Sigmoid colon (tissue), 7 donors: ENCODE results near the gene SGPL1. TPM values are rescaled to one million over a fixed set of nuclear protein-coding genes. Genes with fewer than 3 reads are reported as not detected.

Experiments used
- DNase-seq: peaks from one replicate; pipeline ENCODE4 v3.0.0-alpha.2; 2019
- H3K27ac ChIP-seq, 4 donors: fragments of 200-600 bp; sonication (generic); one replicate each; pipeline ENCODE4 v1.5.1; 2016 to 2019; ENCODE audit warnings: mild to moderate bottlenecking in 1 of 4
- H3K27me3 ChIP-seq, 3 donors: fragments of 200-600 bp; sonication (generic); one replicate each; pipeline ENCODE4 v1.5.1; 2019; ENCODE audit warnings: mild to moderate bottlenecking in 1 of 3
- H3K36me3 ChIP-seq, 4 donors: fragments of 200-600 bp; sonication (generic); one replicate each; pipeline ENCODE4 v1.5.1; 2016 to 2019
- H3K4me1 ChIP-seq, 4 donors: fragments of 200-600 bp; sonication (generic); one replicate each; pipeline ENCODE4 v1.5.1; 2017 to 2019
- H3K4me3 ChIP-seq, 4 donors: fragments of 200-600 bp; sonication (generic); one replicate each; pipeline ENCODE4 v1.5.1; 2017 to 2019; ENCODE audit warnings: mild to moderate bottlenecking in 2 of 4, moderate library complexity in 1 of 4
- H3K9me3 ChIP-seq, 4 donors: fragments of 200-600 bp in 3 of 4; sonication (generic) in 3 of 4; one replicate each; pipeline versions ENCODE4 v1.5.1 to v1.6.1; 2013 to 2019
- CTCF ChIP-seq, 4 experiments: fragments of 450-650 bp in 3 of 4; fragments of 200-600 bp in 1 of 4; IDR thresholded peaks; one replicate each; pipeline ENCODE4 v1.5.1; 2016 to 2019; ENCODE audit warnings: antibody characterized with exemption in 4 of 4, mild to moderate bottlenecking in 3 of 4, moderate library complexity in 2 of 4
- EP300 ChIP-seq, 4 donors: sonication (generic); formaldehyde crosslinking; IDR thresholded peaks; one replicate each; pipeline ENCODE4 v1.6.1; 2017; ENCODE audit warnings: antibody characterized with exemption in 4 of 4
- POLR2A ChIP-seq, 2 donors: fragments of 450-650 bp; IDR thresholded peaks; one replicate each; pipeline ENCODE4 v1.6.1; 2016; ENCODE audit warnings: antibody characterized with exemption in 2 of 2, mild to moderate bottlenecking in 2 of 2, moderate library complexity in 2 of 2
- POLR2AphosphoS5 ChIP-seq, 4 donors: sonication (generic); formaldehyde crosslinking; IDR thresholded peaks; one replicate each; pipeline ENCODE4 v1.6.1; 2017; ENCODE audit warnings: antibody characterized with exemption in 4 of 4
- WGBS, 2 donors: extraction: QIAGEN DNeasy Blood & Tissue Kit; methylation state at CpG; one replicate each; pipeline ENCODE4 v1.1.7; 2013; 5-methylcytosine and 5-hydroxymethylcytosine counted together
- intact Hi-C: fragments of 100-400 bp; cut with DNase I; formaldehyde crosslinking; loops from one replicate; pipeline ENCODE4 v1.15.1; 2023
- polyA plus RNA-seq, 3 donors: library from polyadenylated mRNA; stranded (reverse); fragments of 200-250 nt; gene quantifications; one replicate each; pipeline ENCODE4 v1.2.3, GENCODE V29; 2013
- total RNA-seq, 4 donors: library from RNA; depleted of rRNA; stranded (reverse); fragments of >200 nt; gene quantifications; one replicate each; pipeline ENCODE4 v1.1.0, GENCODE V29; 2016
- donor health status: healthy with polysubstance abuse.
- donor health status: Bipolar disorder and iron deficiency.
- donor health status: healthy.

SGPL1 gene
- total and polyA plus RNA-seq, 7 donors: 6.0 to 22.2 (median 20.1) TPM

DNA sequence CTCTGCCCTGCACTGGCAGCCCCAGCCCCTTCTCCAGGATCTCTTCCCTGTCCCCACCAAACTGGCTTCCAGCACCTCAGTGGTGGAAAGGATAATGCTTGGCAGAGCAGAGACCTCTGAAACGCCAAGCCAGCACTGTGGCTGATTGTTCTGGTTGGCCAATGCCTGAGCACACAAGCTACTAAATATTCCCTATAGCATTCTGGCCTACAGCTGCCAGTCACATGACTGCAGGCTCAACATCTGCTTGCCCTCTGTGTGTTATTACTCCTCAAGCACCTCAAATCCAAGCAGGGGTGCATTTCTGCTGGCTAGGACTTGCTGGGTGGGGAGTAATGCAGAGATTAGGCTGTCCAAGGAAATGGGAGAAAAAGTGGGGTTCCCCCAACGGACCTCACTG is 36.7 kb upstream of the SGPL1 start:
- 57 to 74% methylated on average over 2 of the region's 2 CpGs for WGBS, 2 donors
- Histone ChIP-seq H3K27ac (no peak overlapping the region), H3K4me1 (no peaks in the 10 kb centered on the region), H3K9me3 (no peaks in the 10 kb centered on the region), H3K4me3 (no peak overlapping the region), H3K36me3 (no peaks in the 10 kb centered on the region), H3K27me3 (no peaks in the 10 kb centered on the region)
- no peak for DNase-seq
- TF ChIP-seq POLR2A (IDR thresholded peaks at IDR 0.05): no peak
- intact Hi-C loops: no loop called here

GRCh38 chr10:70779511-70780369 is 36.0 kb upstream of the SGPL1 start:
- Histone ChIP-seq H3K27ac (no peak overlapping the region), H3K4me3 (no peak overlapping the region), H3K4me1 (no peaks in the 10 kb centered on the region), H3K27me3 (no peaks in the 10 kb centered on the region), H3K9me3 (no peaks in the 10 kb centered on the region), H3K36me3 (no peaks in the 10 kb centered on the region)
- TF ChIP-seq POLR2AphosphoS5 (IDR thresholded peaks at IDR 0.05) (no peak), EP300 (IDR thresholded peaks at IDR 0.05) (no peak), CTCF (IDR thresholded peaks at IDR 0.05) (no peak), POLR2A (IDR thresholded peaks at IDR 0.05) (no peak)
- no peak for DNase-seq
- intact Hi-C loops: no loop called here
- WGBS, 2 donors: 51 to 80% methylated on average over 16 of the region's 16 CpGs

- Histone ChIP-seq H3K4me1 (no peaks in the 10 kb centered on the region), H3K9me3 (no peaks in the 10 kb centered on the region), H3K27ac (no peak overlapping the region), H3K27me3 (no peaks in the 10 kb centered on the region), H3K4me3 (no peak overlapping the region), H3K36me3 (no peaks in the 10 kb centered on the region)
- WGBS, 2 donors: 85 to 91% methylated on average over 9 of the region's 9 CpGs
- intact Hi-C loops: no loop called here
- no peak for TF ChIP-seq CTCF (IDR thresholded peaks at IDR 0.05)
- no peak for TF ChIP-seq POLR2AphosphoS5 (IDR thresholded peaks at IDR 0.05)
- TF ChIP-seq EP300 (IDR thresholded peaks at IDR 0.05): no peak
- no peak for TF ChIP-seq POLR2A (IDR thresholded peaks at IDR 0.05)
- DNase-seq: no peak
These were observed 35.4 kb upstream of the SGPL1 start for GRCh38 chr10:70780370-70780760.

- 93% methylated on average over 4 of the region's 4 CpGs for WGBS, 2 donors
These were observed 35.0 kb upstream of the SGPL1 start for GRCh38 chr10:70780772-70781171.

More at GRCh38 chr10:70780772-70781171, 35.0 kb upstream of the SGPL1 start:
- intact Hi-C loops: no loop called here
- Histone ChIP-seq H3K27ac (no peak overlapping the region), H3K4me3 (no peak overlapping the region), H3K9me3 (no peaks in the 10 kb centered on the region), H3K4me1 (no peaks in the 10 kb centered on the region), H3K27me3 (no peaks in the 10 kb centered on the region), H3K36me3 (no peaks in the 10 kb centered on the region)
- no peak for DNase-seq
- TF ChIP-seq POLR2A (IDR thresholded peaks at IDR 0.05) (no peak), EP300 (IDR thresholded peaks at IDR 0.05) (no peak), CTCF (IDR thresholded peaks at IDR 0.05) (no peak), POLR2AphosphoS5 (IDR thresholded peaks at IDR 0.05) (no peak)
